Measurements from ENCODE around the gene CPT1B. TPM values are rescaled to one million over a fixed set of nuclear protein-coding genes. Genes with fewer than 3 reads are reported as not detected.

CPT1B gene
- total and polyA plus RNA-seq, 2 of the 4 experiments (the other 2 are of a cell fraction), result 0.36 to 1.8 TPM

DNA sequence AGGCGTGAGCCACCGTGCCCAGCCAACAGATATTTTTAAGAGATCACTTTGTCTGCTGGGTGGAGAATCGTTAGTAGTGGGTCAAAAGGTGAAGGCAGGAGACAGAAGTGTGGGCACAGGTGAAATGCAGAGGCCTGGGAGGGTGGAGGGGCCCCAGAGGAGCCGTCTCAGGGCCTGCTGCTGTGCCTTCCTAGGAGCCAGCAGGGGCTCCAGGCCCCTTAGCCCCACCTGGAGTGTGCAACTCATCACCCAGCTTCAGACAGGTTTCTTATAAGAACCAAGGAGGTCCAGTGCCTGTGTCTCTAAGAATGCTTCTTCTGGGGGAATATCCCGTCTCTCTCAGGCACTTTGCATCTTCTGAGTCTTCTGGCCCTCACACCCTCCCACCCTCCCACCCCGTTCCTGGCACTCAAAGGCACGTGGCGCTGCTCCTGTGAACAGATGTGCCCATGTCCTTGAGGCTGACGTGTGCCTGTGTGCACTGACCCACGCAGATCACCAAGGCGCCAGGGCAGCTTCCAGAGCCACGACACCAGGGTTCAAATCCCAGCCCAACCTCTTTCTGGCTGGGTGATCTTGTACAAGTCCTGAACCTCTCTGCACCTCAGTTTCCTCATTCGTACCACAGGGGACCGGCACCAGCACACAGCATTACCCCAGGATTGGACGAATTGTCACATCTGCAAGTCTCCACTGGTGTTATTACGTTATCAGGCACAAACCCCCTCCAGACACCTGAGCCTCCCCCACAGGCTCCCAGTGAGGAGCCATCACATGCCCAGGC, 46.3 kb upstream of the CPT1B start (continued):
- TF ChIP-seq, protein P1, sequence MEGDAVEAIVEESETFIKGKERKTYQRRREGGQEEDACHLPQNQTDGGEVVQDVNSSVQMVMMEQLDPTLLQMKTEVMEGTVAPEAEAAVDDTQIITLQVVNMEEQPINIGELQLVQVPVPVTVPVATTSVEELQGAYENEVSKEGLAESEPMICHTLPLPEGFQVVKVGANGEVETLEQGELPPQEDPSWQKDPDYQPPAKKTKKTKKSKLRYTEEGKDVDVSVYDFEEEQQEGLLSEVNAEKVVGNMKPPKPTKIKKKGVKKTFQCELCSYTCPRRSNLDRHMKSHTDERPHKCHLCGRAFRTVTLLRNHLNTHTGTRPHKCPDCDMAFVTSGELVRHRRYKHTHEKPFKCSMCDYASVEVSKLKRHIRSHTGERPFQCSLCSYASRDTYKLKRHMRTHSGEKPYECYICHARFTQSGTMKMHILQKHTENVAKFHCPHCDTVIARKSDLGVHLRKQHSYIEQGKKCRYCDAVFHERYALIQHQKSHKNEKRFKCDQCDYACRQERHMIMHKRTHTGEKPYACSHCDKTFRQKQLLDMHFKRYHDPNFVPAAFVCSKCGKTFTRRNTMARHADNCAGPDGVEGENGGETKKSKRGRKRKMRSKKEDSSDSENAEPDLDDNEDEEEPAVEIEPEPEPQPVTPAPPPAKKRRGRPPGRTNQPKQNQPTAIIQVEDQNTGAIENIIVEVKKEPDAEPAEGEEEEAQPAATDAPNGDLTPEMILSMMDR (conservative IDR thresholded peaks at IDR 0.05; ENCODE audit: low read depth, low read length), result no peak

DNA sequence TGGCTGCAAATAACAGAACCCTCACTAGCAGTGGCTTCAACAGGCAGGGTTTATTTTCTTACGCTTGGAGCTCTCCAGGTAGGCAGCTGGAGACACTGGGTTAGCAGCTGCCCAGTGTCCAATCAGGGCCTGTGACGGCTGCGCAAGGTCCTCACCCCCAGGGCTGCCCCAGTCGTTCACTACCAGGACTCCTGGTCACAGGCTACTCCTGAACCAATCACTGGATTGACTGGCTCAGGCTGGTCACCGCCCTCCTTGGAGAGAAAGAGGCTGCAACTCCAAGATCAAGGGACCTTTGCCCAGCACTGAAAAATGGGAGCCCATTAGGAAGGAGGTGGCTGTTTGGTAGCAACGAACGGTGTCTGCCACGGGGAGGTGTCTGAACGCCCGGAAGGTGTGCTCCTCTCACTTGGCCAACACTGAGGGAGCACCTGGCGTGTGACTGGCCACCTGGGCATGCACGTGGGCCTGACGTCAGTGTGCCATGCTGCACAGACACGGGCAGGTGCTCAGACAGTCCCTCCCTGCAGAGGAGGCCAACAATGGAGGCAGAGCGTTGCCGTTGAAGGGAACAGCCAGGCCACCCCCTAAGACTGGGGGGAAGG, 44.6 kb upstream of the CPT1B start:
- ChIA-PET POLR2A (ENCODE audit: unreplicated experiment) (no interaction called here), CTCF (no interaction called here)
- H3K79me1 ChIP-seq (ENCODE audit: low read depth in 1 of 2, low read length in 2 of 2), result peaks cover 0 to 17% of the 10 kb centered on the region in 2 experiments; a peak in 1 of 4 replicates
- peaks cover 2% of the 10 kb centered on the region; the same call in 1 of the 2 replicates for H3K27me3 ChIP-seq (ENCODE audit: control insufficient read depth, insufficient read depth, low read length)
- H3K9me1 ChIP-seq (ENCODE audit: insufficient read depth, low read length), result 0 out of 2 replicates have a peak, but pooled peaks cover 3% of the 10 kb centered on the region
- in situ Hi-C loops (cut with MboI; ENCODE audit: low sequenced_read_pairs) (no loop called here), dilution Hi-C loops (cut with HindIII; ENCODE audit: low sequenced_read_pairs, unreplicated experiment) (no loop called here), intact Hi-C loops (cut with micrococcal nuclease) (loop anchor here (5.0 kb wide), 2 partner anchors 46 to 69 kb away; partner anchors contain the start of gene CPT1B)
- H2AK9ac ChIP-seq (replicated peaks; ENCODE audit: low read depth, low read length, poor library complexity), result peak overlapping the region; percentile 55
- no peak overlapping the region for H3K4ac ChIP-seq (ENCODE audit: low read depth, low read length)
- peaks cover 5% of the 10 kb centered on the region for H4K20me1 ChIP-seq (ENCODE audit: insufficient read depth, low read length)
- H3K4me3 ChIP-seq (ENCODE audit: insufficient read depth, low read depth, low read length), result no peak overlapping the region
- no peak overlapping the region for H3K56ac ChIP-seq (ENCODE audit: extremely low read depth, insufficient read depth, low read length)
- no peak overlapping the region for H4K5ac ChIP-seq (ENCODE audit: low read depth, low read length)
- no peaks in the 10 kb centered on the region for H3K9me3 ChIP-seq (ENCODE audit: control insufficient read depth, insufficient read depth, low read length)
- no peak overlapping the region for H2BK5ac ChIP-seq (ENCODE audit: low read depth, low read length, poor library complexity, severe bottlenecking)
- H3K4me1 ChIP-seq (ENCODE audit: control insufficient read depth, insufficient read depth, low read length), result peaks cover 10% of the 10 kb centered on the region; the same call in 1 of the 2 replicates
- no peak overlapping the region for H3K18ac ChIP-seq (ENCODE audit: low read depth, low read length)
- H4K91ac ChIP-seq (ENCODE audit: insufficient read depth, low read depth, low read length), result no peak overlapping the region
- H2BK120ac ChIP-seq (ENCODE audit: low read depth, low read length), result no peak overlapping the region
- no peak overlapping the region for H2BK20ac ChIP-seq (ENCODE audit: low read depth, low read length)
- BruUV-seq (replicated peaks), result no TSS peak
- no peak overlapping the region for H2AK5ac ChIP-seq (ENCODE audit: low read depth, low read length)
- no peak overlapping the region for H3K14ac ChIP-seq (replicated peaks; ENCODE audit: low read depth, low read length)
- H3K27ac ChIP-seq (ENCODE audit: insufficient read depth, low read length), result no peak overlapping the region
- no peak overlapping the region for H3K4me2 ChIP-seq (ENCODE audit: low read depth, low read length)
- H3K23ac ChIP-seq (ENCODE audit: low read depth, low read length), result no peak overlapping the region
- WGBS, 2 experiments (ENCODE audit: extremely low coverage in 2 of 2, insufficient read length in 1 of 2), result 72% methylated on average over 11 of the region's 16 CpGs; no CpG with 5 or more reads in 1 of the 2 experiments
- no peak overlapping the region for H3K9ac ChIP-seq (ENCODE audit: low read depth, low read length)
- H2BK15ac ChIP-seq (ENCODE audit: low read depth, low read length), result no peak overlapping the region
- no peak for DNase-seq
- peaks cover 2% of the 10 kb centered on the region; the same call in 1 of the 2 replicates for H3K36me3 ChIP-seq (ENCODE audit: control insufficient read depth, insufficient read depth, low read length)
- H4K8ac ChIP-seq (ENCODE audit: low read depth in 2 of 2, low read length in 2 of 2), result no peak overlapping the region
- ATAC-seq (ENCODE audit: low read depth), result no peak
- H2AFZ ChIP-seq (replicated peaks; ENCODE audit: low read length, poor library complexity), result no peak overlapping the region
- TF ChIP-seq POLR2A (IDR thresholded peaks at IDR 0.05; ENCODE audit: low read depth, low read length) (no peak), SMC3 (IDR thresholded peaks at IDR 0.05; ENCODE audit: low read depth, low read length) (no peak), FOS (IDR thresholded peaks at IDR 0.05; ENCODE audit: low read depth, low read length) (no peak), RFX5 (IDR thresholded peaks at IDR 0.05; ENCODE audit: low read depth, low read length) (no peak), MAFK (IDR thresholded peaks at IDR 0.05; ENCODE audit: low read depth, low read length) (no peak), CEBPB (IDR thresholded peaks at IDR 0.05; ENCODE audit: low read depth, low read length) (no peak), MAZ (IDR thresholded peaks at IDR 0.05; ENCODE audit: borderline replicate concordance, low read depth, low read length) (no peak)
- TF ChIP-seq, protein P2, sequence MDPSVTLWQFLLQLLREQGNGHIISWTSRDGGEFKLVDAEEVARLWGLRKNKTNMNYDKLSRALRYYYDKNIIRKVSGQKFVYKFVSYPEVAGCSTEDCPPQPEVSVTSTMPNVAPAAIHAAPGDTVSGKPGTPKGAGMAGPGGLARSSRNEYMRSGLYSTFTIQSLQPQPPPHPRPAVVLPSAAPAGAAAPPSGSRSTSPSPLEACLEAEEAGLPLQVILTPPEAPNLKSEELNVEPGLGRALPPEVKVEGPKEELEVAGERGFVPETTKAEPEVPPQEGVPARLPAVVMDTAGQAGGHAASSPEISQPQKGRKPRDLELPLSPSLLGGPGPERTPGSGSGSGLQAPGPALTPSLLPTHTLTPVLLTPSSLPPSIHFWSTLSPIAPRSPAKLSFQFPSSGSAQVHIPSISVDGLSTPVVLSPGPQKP (IDR thresholded peaks at IDR 0.05; ENCODE audit: borderline replicate concordance, low read depth, low read length), result no peak
- TF ChIP-seq, protein P1 (conservative IDR thresholded peaks at IDR 0.05; ENCODE audit: low read depth, low read length), result no peak

Data from IMR-90 (cell line).